K562 (cell line): ENCODE results near the gene FSTL4.

ENCODE experiments used
- CTCF ChIP-seq, 3 experiments: IDR thresholded peaks in 2 of 3; conservative IDR thresholded peaks in 1 of 3; 2 replicates each; pipeline ENCODE4 v1.5.1; 2011 to 2012; ENCODE audit warnings: low read length in 3 of 3, mild to moderate bottlenecking in 3 of 3, control low read depth in 2 of 3, improper control_type of control experiment in 1 of 3, inconsistent platforms in 1 of 3, low read depth in 1 of 3, mixed read lengths in 1 of 3, moderate library complexity in 1 of 3; ENCODE audit not compliant: insufficient read depth in 2 of 3
- ETV5 ChIP-seq: sonication (generic); formaldehyde crosslinking; IDR thresholded peaks from 2 replicates; pipeline ENCODE4 v1.4.0; 2020; ENCODE audit warnings: low read depth, mild to moderate bottlenecking, missing genetic modification reagents
- EZH2 ChIP-seq: IDR thresholded peaks from 2 replicates; pipeline ENCODE4 v1.6.1; 2012; ENCODE audit warnings: low read depth, mild to moderate bottlenecking, inconsistent platforms, low read length, borderline replicate concordance
- HCFC1 ChIP-seq: IDR thresholded peaks from 2 replicates; pipeline ENCODE4 v1.6.1; 2012; ENCODE audit warnings: low read depth, low read length, improper control_type of control experiment
- KLF10 ChIP-seq: fragments of 250-450 bp; sonication (Bioruptor Pico); IDR thresholded peaks from 2 replicates; pipeline ENCODE4 v1.6.1; 2021; ENCODE audit warnings: matching md5 sums
- PATZ1 ChIP-seq: fragments of 250-450 bp; sonication (Bioruptor Pico); IDR thresholded peaks from 2 replicates; pipeline ENCODE4 v1.5.0; 2020; ENCODE audit warnings: mild to moderate bottlenecking, borderline replicate concordance
- POLR2AphosphoS5 ChIP-seq: IDR thresholded peaks from 2 replicates; pipeline ENCODE4 v1.6.1; 2011; ENCODE audit warnings: mild to moderate bottlenecking, low read depth, low read length, moderate library complexity; ENCODE audit not compliant: control insufficient read depth, insufficient read depth
- RAD21 ChIP-seq, 2 experiments: fragments of 250-450 bp in 1 of 2; fragments of 450-650 bp in 1 of 2; sonication (Bioruptor Pico) in 1 of 2; formaldehyde crosslinking in 1 of 2; IDR thresholded peaks in 1 of 2; conservative IDR thresholded peaks in 1 of 2; 2 replicates each; pipeline versions ENCODE4 v1.4.0 to v1.8.0; 2020 to 2022; ENCODE audit warnings: mild to moderate bottlenecking in 2 of 2, moderate library complexity in 1 of 2
- SRSF9 ChIP-seq: fragments of 200-400 bp; formaldehyde crosslinking; IDR thresholded peaks from 2 replicates; pipeline ENCODE4 v1.6.1; 2017; ENCODE audit warnings: low read depth, low read length, borderline replicate concordance
- ZBTB1 ChIP-seq: sonication (generic); formaldehyde crosslinking; IDR thresholded peaks from 2 replicates; pipeline ENCODE4 v1.8.1; 2023; ENCODE audit warnings: missing genetic modification reagents, low read depth, mild to moderate bottlenecking, borderline replicate concordance
- ZBTB33 ChIP-seq: sonication (generic); formaldehyde crosslinking; IDR thresholded peaks from 2 replicates; pipeline ENCODE4 v1.8.1; 2023; ENCODE audit warnings: mild to moderate bottlenecking, missing genetic modification reagents
- ZNF274 ChIP-seq: IDR thresholded peaks from 2 replicates; pipeline ENCODE4 v1.6.1; 2011; ENCODE audit warnings: low read depth, mild to moderate bottlenecking, low read length, moderate library complexity, borderline replicate concordance
- ZNF830 ChIP-seq: fragments of 250-450 bp; sonication (Bioruptor Pico); IDR thresholded peaks from 2 replicates; pipeline ENCODE4 v1.5.0; 2021; ENCODE audit warnings: mild to moderate bottlenecking

- TF ChIP-seq ZBTB1 (CRISPR knock-in tag) = no peak
- TF ChIP-seq ZBTB33 = no peak
- TF ChIP-seq ZNF274 = no peak
- no peak for TF ChIP-seq KLF10 (CRISPR knock-in tag)
- no peak for TF ChIP-seq HCFC1
- TF ChIP-seq RAD21 (CRISPR knock-in tag; conservative IDR thresholded peaks at IDR 0.05 in 1 of 2, IDR thresholded peaks at IDR 0.05 in 1 of 2) = no peak
- TF ChIP-seq ETV5 (CRISPR knock-in tag) = no peak
- TF ChIP-seq CTCF (IDR thresholded peaks at IDR 0.05 in 2 of 3, conservative IDR thresholded peaks at IDR 0.05 in 1 of 3; ENCODE audit: insufficient read depth in 2 of 3, low read depth in 1 of 3, low read length in 3 of 3) = no peak
- no peak for TF ChIP-seq SRSF9
- TF ChIP-seq ZNF830 (CRISPR knock-in tag) = no peak
- TF ChIP-seq POLR2AphosphoS5 = no peak
- no peak for TF ChIP-seq EZH2
- no peak for TF ChIP-seq PATZ1
These were observed 13.3 kb downstream of the FSTL4 start for GRCh38 chr5:133599044-133599443.
